Stimulated activated naive CD4-positive, alpha-beta T cell (primary cell): ENCODE data around the gene GALNT11.

Experiments
- DNase-seq, 6 experiments: peaks; one replicate each; lab custom pipeline; 2025; lab: John Stamatoyannopoulos, UW

The GALNT11 gene

DNA sequence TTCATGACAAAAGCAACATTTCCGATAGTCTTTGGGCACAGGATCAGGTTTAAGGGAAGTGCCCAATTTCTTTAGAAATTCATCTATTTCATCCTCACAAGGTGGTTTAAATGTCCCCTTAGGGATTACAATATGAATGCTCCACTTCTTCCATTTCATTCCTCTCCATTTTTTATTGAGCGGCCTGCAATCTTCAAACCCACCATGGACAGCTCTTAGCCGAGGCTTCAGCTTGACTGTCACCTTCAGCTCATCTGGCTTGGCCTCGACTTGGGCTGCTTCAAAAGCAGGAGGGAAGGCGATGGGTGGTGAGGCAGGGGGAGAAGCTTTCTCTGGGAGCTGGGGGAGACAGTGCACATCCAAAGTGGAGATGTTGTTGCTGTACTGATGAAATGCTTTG, 123.2 kb downstream of the GALNT11 start:
- DNase-seq = no peak

DNA sequence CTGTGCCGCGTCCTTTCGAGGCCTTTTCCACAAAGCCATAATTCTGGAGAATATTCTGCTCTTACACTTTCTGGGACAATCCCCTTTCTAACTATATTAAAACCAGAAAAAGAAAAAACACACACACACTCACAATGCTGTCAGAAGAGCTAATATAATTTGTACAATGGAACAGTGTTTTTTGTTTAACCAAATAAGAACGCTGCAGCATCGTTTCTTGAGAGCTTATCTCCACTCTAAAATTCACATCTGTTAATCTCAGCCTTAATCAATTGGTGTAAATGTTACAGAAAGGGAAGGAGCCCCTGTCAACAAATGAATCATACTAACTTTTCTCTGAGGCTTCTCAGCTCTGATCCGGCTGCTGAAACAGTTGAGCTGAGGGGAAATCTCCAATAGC, 123.9 kb downstream of the GALNT11 start:
- no peak for DNase-seq

DNA sequence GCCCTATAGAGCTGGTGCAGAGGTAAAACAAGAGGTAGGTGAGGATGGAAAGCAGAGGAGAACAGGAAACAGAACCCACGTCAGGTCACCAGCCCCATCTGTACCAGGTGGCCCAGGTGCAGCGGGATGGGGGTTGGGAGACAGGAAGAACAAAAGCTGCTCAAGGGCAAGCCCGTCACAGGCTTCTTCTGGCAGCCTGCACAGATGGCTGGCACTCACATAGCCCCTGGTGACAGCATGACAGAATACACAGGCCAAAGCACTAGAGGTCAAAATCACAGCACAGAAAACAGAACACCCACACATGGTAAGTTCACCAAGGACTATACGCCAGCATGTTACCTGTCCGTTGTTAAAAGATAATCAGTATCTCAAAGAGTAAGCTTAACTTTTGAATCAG, 126.8 kb downstream of the GALNT11 start:
- no peak for DNase-seq

- no peak for DNase-seq
These were observed 133.5 kb downstream of the GALNT11 start for GRCh38 chr7:152158801-152159587.

- no peak for DNase-seq
These were observed 135.7 kb downstream of the GALNT11 start for GRCh38 chr7:152161171-152161570.

- DNase-seq = no peak
These were observed 136.8 kb downstream of the GALNT11 start for GRCh38 chr7:152162287-152162686.
